Spleen (tissue), 13 donors: ENCODE results near the gene ADAM11. TPM values are rescaled to one million over a fixed set of nuclear protein-coding genes. Genes with fewer than 3 reads are reported as not detected.
A peak's percentile ranks its signal among the peaks of the same experiment; 100 is the strongest.
"Not testable (repeated sequence)": the region's sequence is repeated elsewhere in the genome, so short reads cannot be mapped to it uniquely, and the experiment has no call there.

ENCODE experiments used
- DNase-seq: peaks from one replicate; pipeline ENCODE4 v3.0.0-alpha.2; 2020
- H3K27ac ChIP-seq, 8 donors: fragments of 200-600 bp; sonication (generic) in 7 of 8; 1 replicate in 4 of 8; 2 replicates in 4 of 8; pipeline versions ENCODE4 v1.5.0 to v1.8.0; 2016 to 2021; ENCODE audit warnings: inconsistent platforms in 4 of 8, mild to moderate bottlenecking in 4 of 8, moderate library complexity in 1 of 8
- H3K27me3 ChIP-seq, 7 donors: fragments of 200-600 bp; sonication (generic) in 6 of 7; replicated peaks in 1 of 7; 1 replicate in 4 of 7; 2 replicates in 3 of 7; pipeline versions ENCODE4 v1.5.0 to v1.8.0; 2016 to 2021; ENCODE audit warnings: inconsistent platforms in 3 of 7, mild to moderate bottlenecking in 1 of 7
- H3K36me3 ChIP-seq, 6 donors: fragments of 200-600 bp; sonication (generic) in 5 of 6; 1 replicate in 4 of 6; 2 replicates in 2 of 6; pipeline versions ENCODE4 v1.5.0 to v1.8.0; 2016 to 2021; ENCODE audit warnings: inconsistent platforms in 2 of 6
- H3K4me1 ChIP-seq, 6 donors: fragments of 200-600 bp; sonication (generic) in 5 of 6; 1 replicate in 3 of 6; 2 replicates in 3 of 6; pipeline versions ENCODE4 v1.5.0 to v1.8.0; 2016 to 2021; ENCODE audit warnings: inconsistent platforms in 3 of 6
- H3K4me3 ChIP-seq, 8 donors: fragments of 200-600 bp; sonication (generic) in 7 of 8; 1 replicate in 4 of 8; 2 replicates in 4 of 8; pipeline versions ENCODE4 v1.5.0 to v1.8.0; 2016 to 2021; ENCODE audit warnings: inconsistent platforms in 4 of 8, mild to moderate bottlenecking in 4 of 8, moderate library complexity in 2 of 8
- H3K9me3 ChIP-seq, 8 donors: fragments of 200-600 bp; sonication (generic) in 7 of 8; 1 replicate in 4 of 8; 2 replicates in 4 of 8; pipeline versions ENCODE4 v1.5.0 to v1.8.0; 2016 to 2021; ENCODE audit warnings: inconsistent platforms in 4 of 8
- CTCF ChIP-seq, 11 experiments: fragments of 200-600 bp in 7 of 11; fragments of 450-650 bp in 4 of 11; sonication (generic) in 4 of 11; IDR thresholded peaks in 8 of 11; conservative IDR thresholded peaks in 3 of 11; 1 replicate in 7 of 11; 2 replicates in 4 of 11; pipeline versions ENCODE4 v1.4.0 to v1.8.0; 2016 to 2021; ENCODE audit warnings: antibody characterized with exemption in 11 of 11, inconsistent platforms in 4 of 11, mild to moderate bottlenecking in 1 of 11
- POLR2A ChIP-seq, 3 donors: fragments of 450-650 bp; IDR thresholded peaks; one replicate each; pipeline ENCODE4 v1.5.1; 2017; ENCODE audit warnings: antibody characterized with exemption in 3 of 3, mild to moderate bottlenecking in 1 of 3
- POLR2AphosphoS5 ChIP-seq, 3 donors: sonication (generic); formaldehyde crosslinking; IDR thresholded peaks; one replicate each; pipeline ENCODE4 v1.5.1; 2017; ENCODE audit warnings: antibody characterized with exemption in 3 of 3
- WGBS, 5 donors: extraction: QIAGEN DNeasy Blood & Tissue Kit in 3 of 5; methylation state at CpG; one replicate each; pipeline versions ENCODE4 v1.1.5 to v1.1.7; 2013 to 2018; 5-methylcytosine and 5-hydroxymethylcytosine counted together
- intact Hi-C: fragments of 100-400 bp; cut with DNase I; formaldehyde crosslinking; loops from one replicate; pipeline ENCODE4 v1.15.0; 2023; ENCODE audit warnings: low total_unique reads
- long read RNA-seq, 2 donors: transcript quantifications; one replicate each; lab custom pipeline, GENCODE V29; 2026
- polyA plus RNA-seq, 3 donors: library from polyadenylated mRNA; stranded (reverse); fragments of 200-250 nt; gene quantifications; one replicate each; pipeline ENCODE4 v1.2.1, GENCODE V29; 2013
- total RNA-seq, 7 donors: library from RNA; depleted of rRNA in 3 of 7; stranded (reverse); fragments of >200 nt in 3 of 7; fragmentation: NEBNext Ultra II Directional in 4 of 7; extraction: Animal tissue kit (Norgen Biotek cat#: 25700) in 4 of 7; gene quantifications; one replicate each; pipeline versions ENCODE4 v1.1.0 to v1.2.1, GENCODE V29; 2016 to 2021
- donor health status: healthy with polysubstance abuse.
- donor health status: DM: no; HTN: no; CAD: no; lungs with moderate emphysema.
- donor health status: DM: no; HTN: no; CAD: no.
- donor health status: Bipolar disorder and iron deficiency.
- donor health status: healthy.
- donor health status: DM: no; HTN: no; CAD: no.
- donor health status: DM: yes; HTN: yes; CAD: no.

The ADAM11 gene
- total RNA-seq (under 1 TPM in 6 of 7 donors, not detected in 1; 0.10 to 0.79 (median 0.47) TPM), polyA plus RNA-seq (under 1 TPM; 0.22 to 0.29 (median 0.26) TPM)
- long read RNA-seq, donor 1, result 0 reads
- long read RNA-seq, donor 2, result 0 reads

- 5 to 11% (median 8%) methylated on average over 7 to 74 of the region's 74 CpGs for WGBS, 5 donors
- DNase-seq, result no peak
- H3K27ac ChIP-seq, result no peak within 1 kb of the TSS
- TF ChIP-seq CTCF (IDR thresholded peaks at IDR 0.05 in 8 of 11, conservative IDR thresholded peaks at IDR 0.05 in 3 of 11), result no peak
- TF ChIP-seq POLR2A (IDR thresholded peaks at IDR 0.05), result no peak
- TF ChIP-seq POLR2AphosphoS5 (IDR thresholded peaks at IDR 0.05), result no peak
- no peaks in the 10 kb centered on the region for H3K9me3 ChIP-seq
- peaks cover 4 to 20% (median 12%) of the 10 kb centered on the region in 6 donors for H3K4me1 ChIP-seq
- H3K4me3 ChIP-seq, result peak within 1 kb of the TSS; percentile 21 to 68 (median 32)
- H3K27me3 ChIP-seq, result peaks cover 0 to 66% (median 26%) of the 10 kb centered on the region in 7 donors
- no peaks in the 10 kb centered on the region for H3K36me3 ChIP-seq
- intact Hi-C loops, result no loop called here
These were observed at the start of gene ADAM11 for GRCh38 chr17:44758414-44759085. ADAM11 (plus strand) TSS chr17:44758988; CDS start chr17:44759200, 212 bp downstream.

GRCh38 chr17:44719444-44719843, 39.3 kb upstream of the ADAM11 start:
- TF ChIP-seq POLR2A (IDR thresholded peaks at IDR 0.05), result no peak
- no peak for TF ChIP-seq POLR2AphosphoS5 (IDR thresholded peaks at IDR 0.05)
- TF ChIP-seq CTCF (IDR thresholded peaks at IDR 0.05 in 8 of 11, conservative IDR thresholded peaks at IDR 0.05 in 3 of 11), result no peak
- Histone ChIP-seq H3K27ac (no peak overlapping the region), H3K27me3 (no peaks in the 10 kb centered on the region), H3K9me3 (no peaks in the 10 kb centered on the region), H3K4me1 (no peaks in the 10 kb centered on the region), H3K4me3 (no peak overlapping the region), H3K36me3 (peaks cover 0 to 71% (median 14%) of the 10 kb centered on the region in 6 donors)
- WGBS, 5 donors, result 92 to 100% (median 96%) methylated on average over 1 of the region's 1 CpG
- DNase-seq, result no peak
- intact Hi-C loops, result no loop called here

GRCh38 chr17:44722254-44722653, 36.5 kb upstream of the ADAM11 start:
- H3K36me3 ChIP-seq, result peaks cover 0 to 90% (median 15%) of the 10 kb centered on the region in 6 donors
- no peaks in the 10 kb centered on the region for H3K27me3 ChIP-seq
- no peak overlapping the region for H3K4me3 ChIP-seq
- DNase-seq, result no peak
- no peaks in the 10 kb centered on the region for H3K4me1 ChIP-seq
- no peak for TF ChIP-seq POLR2AphosphoS5 (IDR thresholded peaks at IDR 0.05)
- no peak for TF ChIP-seq POLR2A (IDR thresholded peaks at IDR 0.05)
- TF ChIP-seq CTCF (IDR thresholded peaks at IDR 0.05 in 8 of 11, conservative IDR thresholded peaks at IDR 0.05 in 3 of 11), result no peak
- intact Hi-C loops, result no loop called here
- H3K9me3 ChIP-seq, result no peaks in the 10 kb centered on the region
- 91 to 97% (median 96%) methylated on average over 5 of the region's 5 CpGs for WGBS, 5 donors
- no peak overlapping the region for H3K27ac ChIP-seq

- H3K27ac ChIP-seq, H3K9me3 ChIP-seq, DNase-seq, H3K4me3 ChIP-seq, H3K4me1 ChIP-seq, H3K27me3 ChIP-seq, intact Hi-C loops: not testable (repeated sequence)
- peaks cover 0 to 98% (median 21%) of the 10 kb centered on the region in 6 donors for H3K36me3 ChIP-seq
- 96 to 99% (median 98%) methylated on average over 6 of the region's 6 CpGs for WGBS, 5 donors
These were observed 32.7 kb upstream of the ADAM11 start for GRCh38 chr17:44726121-44726520.
